IPS DF 6.9 (cell line): ENCODE data around the gene ACTG2.

Experiments
- DNase-seq: peaks from one replicate; pipeline ENCODE4 v3.0.0-alpha.2; 2013; ENCODE audit warnings: low read depth, low spot score
- H3K27ac ChIP-seq: one replicate; pipeline ENCODE4 v1.5.1; 2013; ENCODE audit warnings: low read length, control low read depth
- H3K27me3 ChIP-seq: 2 replicates; pipeline ENCODE4 v1.6.1; 2013; ENCODE audit warnings: mild to moderate bottlenecking, low read length; ENCODE audit not compliant: control insufficient read depth, insufficient read depth
- H3K36me3 ChIP-seq: 2 replicates; pipeline ENCODE4 v1.6.1; 2013; ENCODE audit warnings: low read length; ENCODE audit not compliant: control insufficient read depth, insufficient read depth
- H3K4me1 ChIP-seq: 2 replicates; pipeline ENCODE4 v1.6.1; 2013; ENCODE audit warnings: low read length; ENCODE audit not compliant: control insufficient read depth, insufficient read depth
- H3K4me3 ChIP-seq: 2 replicates; pipeline ENCODE4 v1.5.1; 2013; ENCODE audit warnings: mild to moderate bottlenecking, low read length
- H3K9me3 ChIP-seq: 2 replicates; pipeline ENCODE4 v1.6.1; 2013; ENCODE audit warnings: low read length, inconsistent platforms; ENCODE audit not compliant: control insufficient read depth, insufficient read depth
- WGBS: extraction: QIAGEN DNeasy Blood & Tissue Kit; methylation state at CpG from one replicate; pipeline ENCODE4 v1.1.7; 2013; ENCODE audit warnings: mixed read lengths, missing lambda C conversion rate; ENCODE audit not compliant: insufficient read length, insufficient coverage; 5-methylcytosine and 5-hydroxymethylcytosine counted together

The ACTG2 gene

DNA sequence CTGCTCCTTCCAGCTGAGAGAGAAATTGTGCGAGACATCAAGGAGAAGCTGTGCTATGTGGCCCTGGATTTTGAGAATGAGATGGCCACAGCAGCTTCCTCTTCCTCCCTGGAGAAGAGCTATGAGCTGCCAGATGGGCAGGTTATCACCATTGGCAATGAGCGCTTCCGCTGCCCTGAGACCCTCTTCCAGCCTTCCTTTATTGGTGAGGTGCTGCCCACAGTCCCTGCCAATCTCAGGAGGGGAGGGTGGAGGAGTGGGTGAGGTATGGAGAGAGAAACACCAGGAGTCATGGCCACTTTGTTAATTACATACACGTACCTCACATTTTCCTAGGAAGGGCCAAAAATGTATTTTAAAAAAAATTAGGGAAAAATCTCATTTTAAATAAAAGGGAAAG, 21.9 kb downstream of the ACTG2 start:
- no peak overlapping the region for H3K27ac ChIP-seq
- no peaks in the 10 kb centered on the region for H3K27me3 ChIP-seq
- no peaks in the 10 kb centered on the region for H3K4me1 ChIP-seq
- no peaks in the 10 kb centered on the region for H3K9me3 ChIP-seq
- no peak overlapping the region for H3K4me3 ChIP-seq
- WGBS: no CpG with 5 or more reads among the region's 4 CpGs
- no peak for DNase-seq
- no peaks in the 10 kb centered on the region for H3K36me3 ChIP-seq

GRCh38 chr2:73915437-73915993, 22.7 kb downstream of the ACTG2 start:
- H3K27me3 ChIP-seq: no peaks in the 10 kb centered on the region
- H3K4me3 ChIP-seq: no peak overlapping the region
- WGBS: no CpG with 5 or more reads among the region's 5 CpGs
- no peak overlapping the region for H3K27ac ChIP-seq
- DNase-seq: no peak
- H3K9me3 ChIP-seq: no peaks in the 10 kb centered on the region
- H3K4me1 ChIP-seq: no peaks in the 10 kb centered on the region
- H3K36me3 ChIP-seq: no peaks in the 10 kb centered on the region

DNA sequence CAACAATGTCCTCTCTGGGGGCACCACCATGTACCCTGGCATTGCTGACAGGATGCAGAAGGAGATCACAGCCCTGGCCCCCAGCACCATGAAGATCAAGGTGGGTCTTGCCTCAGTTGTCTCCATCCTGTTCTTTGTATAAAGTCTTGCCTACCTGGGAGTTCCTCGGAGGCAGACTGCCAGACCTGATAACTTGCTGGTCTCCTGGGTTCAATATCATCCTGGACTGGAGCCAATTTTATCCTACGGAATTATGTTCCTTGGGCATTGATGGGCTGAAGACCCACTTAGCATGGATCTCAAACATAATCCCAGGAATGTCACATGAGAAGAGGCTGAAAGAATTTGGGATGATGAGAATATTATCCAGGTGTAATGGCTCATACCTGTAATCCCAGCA, 23.9 kb downstream of the ACTG2 start:
- no peak for DNase-seq
- H3K27me3 ChIP-seq: no peaks in the 10 kb centered on the region
- no peaks in the 10 kb centered on the region for H3K9me3 ChIP-seq
- peaks cover 2% of the 10 kb centered on the region for H3K4me1 ChIP-seq
- no CpG with 5 or more reads among the region's 2 CpGs for WGBS
- H3K27ac ChIP-seq: no peak overlapping the region
- no peak overlapping the region for H3K4me3 ChIP-seq
- H3K36me3 ChIP-seq: no peaks in the 10 kb centered on the region

DNA sequence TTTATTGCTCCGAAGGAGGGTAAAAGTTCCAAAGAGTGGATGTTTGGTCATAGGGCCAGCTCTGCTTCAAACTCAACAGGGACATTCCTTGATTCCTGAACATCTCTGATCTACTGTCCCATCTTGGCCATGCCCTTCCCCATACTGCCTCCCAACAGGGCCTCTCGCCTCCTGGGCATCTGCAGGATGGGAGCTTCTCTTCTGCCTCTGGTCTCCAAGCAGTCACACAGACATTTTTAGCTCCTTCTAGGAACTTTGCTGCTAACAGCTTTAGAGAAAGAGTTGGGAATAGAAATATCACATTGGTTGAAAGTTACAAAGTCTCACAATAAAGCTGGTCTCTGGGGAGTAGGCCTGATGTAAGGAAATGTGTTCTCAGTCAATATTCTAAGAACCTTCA, 24.5 kb downstream of the ACTG2 start:
- no CpG with 5 or more reads among the region's 2 CpGs for WGBS
- no peak for DNase-seq
- H3K27me3 ChIP-seq: no peaks in the 10 kb centered on the region
- no peaks in the 10 kb centered on the region for H3K36me3 ChIP-seq
- H3K27ac ChIP-seq: no peak overlapping the region
- H3K9me3 ChIP-seq: no peaks in the 10 kb centered on the region
- no peak overlapping the region for H3K4me3 ChIP-seq
- H3K4me1 ChIP-seq: peaks cover 2% of the 10 kb centered on the region

DNA sequence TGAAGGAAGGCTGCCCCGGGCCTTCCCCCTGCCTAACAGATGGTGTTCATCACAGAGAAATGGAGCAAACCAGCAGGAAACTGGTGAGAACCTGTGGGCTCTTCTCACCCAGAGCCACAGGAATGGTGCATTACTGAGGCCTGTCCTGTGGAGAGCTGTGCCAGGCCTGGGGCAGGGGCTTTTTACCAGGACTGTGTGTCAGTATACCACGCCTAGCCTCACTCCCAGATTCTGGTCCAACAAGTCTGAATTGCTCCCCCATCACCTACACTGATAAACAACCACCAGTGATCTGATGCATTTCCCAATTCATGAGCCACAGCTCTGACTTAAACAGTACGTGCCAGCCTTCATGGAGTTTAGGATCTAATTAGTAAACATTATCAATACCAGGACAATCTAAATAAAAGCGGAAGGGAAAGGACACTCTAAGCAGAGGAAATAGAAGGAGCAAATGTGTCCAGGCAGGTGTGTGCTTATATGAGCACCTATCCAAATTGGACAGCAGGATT, 24.9 kb downstream of the ACTG2 start:
- H3K4me3 ChIP-seq: no peak overlapping the region
- H3K9me3 ChIP-seq: no peaks in the 10 kb centered on the region
- H3K27me3 ChIP-seq: no peaks in the 10 kb centered on the region
- no peak for DNase-seq
- H3K4me1 ChIP-seq: peaks cover 2% of the 10 kb centered on the region
- H3K27ac ChIP-seq: no peak overlapping the region
- H3K36me3 ChIP-seq: no peaks in the 10 kb centered on the region
- no CpG with 5 or more reads among the region's 4 CpGs for WGBS

- no peak for DNase-seq
- H3K27ac ChIP-seq: no peak overlapping the region
- H3K4me3 ChIP-seq: no peak overlapping the region
- no peaks in the 10 kb centered on the region for H3K27me3 ChIP-seq
- no peaks in the 10 kb centered on the region for H3K9me3 ChIP-seq
- WGBS: no CpG with 5 or more reads among the region's 3 CpGs
- no peaks in the 10 kb centered on the region for H3K36me3 ChIP-seq
- peaks cover 2% of the 10 kb centered on the region for H3K4me1 ChIP-seq
Observed at GRCh38 chr2:73918856-73919255, 26.0 kb downstream of the ACTG2 start.

DNA sequence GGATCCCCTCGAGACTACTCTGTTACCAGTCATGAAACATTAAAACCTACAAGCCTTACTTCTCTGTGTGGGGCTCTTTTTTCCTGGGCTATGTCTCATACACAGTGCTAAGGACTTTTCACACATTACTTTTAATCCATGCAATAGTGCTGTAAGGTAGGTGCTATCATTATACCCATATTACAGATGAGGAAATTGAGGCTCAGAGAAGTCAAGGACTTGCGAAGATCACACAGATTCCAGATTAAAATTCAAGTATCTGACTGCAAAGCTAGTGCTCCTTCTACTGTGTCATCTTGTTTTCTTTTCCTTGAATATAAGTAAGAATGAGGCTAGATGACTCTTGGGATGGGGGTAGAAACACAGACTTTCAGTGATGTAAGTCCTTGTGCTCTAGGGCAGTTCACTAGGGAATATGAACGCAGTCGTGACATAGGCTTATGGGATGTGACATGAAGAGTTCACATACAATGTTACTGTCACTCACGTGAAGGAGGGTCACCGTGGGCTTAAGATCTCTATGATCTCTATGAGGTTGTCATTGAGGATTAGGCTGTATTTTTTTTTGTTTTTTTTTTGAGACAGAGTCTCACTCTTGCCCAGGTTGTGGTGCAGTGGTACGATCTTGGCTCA, 26.9 kb downstream of the ACTG2 start:
- no peak for DNase-seq
- no CpG with 5 or more reads among the region's 7 CpGs for WGBS
- peaks cover 2% of the 10 kb centered on the region for H3K4me1 ChIP-seq
- H3K27me3 ChIP-seq: no peaks in the 10 kb centered on the region
- H3K9me3 ChIP-seq: no peaks in the 10 kb centered on the region
- H3K36me3 ChIP-seq: no peaks in the 10 kb centered on the region
- no peak overlapping the region for H3K27ac ChIP-seq
- no peak overlapping the region for H3K4me3 ChIP-seq

- WGBS: no CpG with 5 or more reads among the region's 12 CpGs
- DNase-seq: peak; percentile 54
- Histone ChIP-seq H3K27ac (no peak overlapping the region), H3K36me3 (no peaks in the 10 kb centered on the region), H3K4me1 (peaks cover 2% of the 10 kb centered on the region), H3K27me3 (no peaks in the 10 kb centered on the region), H3K9me3 (no peaks in the 10 kb centered on the region), H3K4me3 (no peak overlapping the region)
Observed at GRCh38 chr2:73920577-73921545, 28.1 kb downstream of the ACTG2 start.

DNA sequence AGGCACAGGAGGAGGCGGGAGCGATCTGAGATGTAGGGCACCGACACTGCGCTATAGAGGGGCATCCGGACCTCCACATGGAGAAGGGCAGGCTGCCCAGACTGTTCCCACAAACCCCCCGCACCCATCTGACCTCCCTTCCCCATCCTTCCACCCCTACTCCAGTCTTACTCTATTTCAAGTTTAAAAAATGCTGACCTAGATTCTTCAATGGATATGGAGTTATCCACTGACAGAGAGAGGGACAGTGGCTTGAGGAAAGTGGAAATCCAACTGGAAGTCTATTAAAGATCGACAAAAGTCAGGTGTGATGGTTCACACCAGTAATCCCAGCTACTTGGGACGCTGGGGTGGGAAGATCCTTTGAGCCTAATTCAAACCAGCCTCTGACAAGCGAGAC, 28.8 kb downstream of the ACTG2 start:
- H3K27me3 ChIP-seq: no peaks in the 10 kb centered on the region
- H3K4me1 ChIP-seq: peaks cover 2% of the 10 kb centered on the region
- no peaks in the 10 kb centered on the region for H3K9me3 ChIP-seq
- DNase-seq: no peak
- H3K36me3 ChIP-seq: no peaks in the 10 kb centered on the region
- no CpG with 5 or more reads among the region's 9 CpGs for WGBS
- no peak overlapping the region for H3K27ac ChIP-seq
- no peak overlapping the region for H3K4me3 ChIP-seq

DNA sequence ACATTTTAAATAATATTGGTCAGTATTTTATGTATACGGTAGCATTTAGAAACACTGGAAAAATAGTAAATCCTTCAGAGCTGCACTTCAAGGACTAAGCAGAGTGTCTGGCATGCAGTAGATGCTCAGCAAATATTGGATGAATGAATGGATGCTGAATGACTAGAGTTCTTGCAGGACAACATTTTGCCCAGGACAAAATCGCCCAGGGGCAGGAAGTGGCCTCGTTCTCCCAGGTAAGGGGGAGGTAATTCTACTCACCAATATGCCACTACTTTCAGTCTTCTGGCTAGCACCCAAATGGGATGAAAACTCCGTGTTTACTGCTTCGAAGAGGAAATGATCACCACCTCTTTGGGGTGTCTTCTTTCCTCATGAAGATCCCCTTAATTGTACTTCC, 29.9 kb downstream of the ACTG2 start:
- Histone ChIP-seq H3K36me3 (no peaks in the 10 kb centered on the region), H3K4me3 (no peak overlapping the region), H3K27ac (no peak overlapping the region), H3K4me1 (peaks cover 2% of the 10 kb centered on the region), H3K9me3 (no peaks in the 10 kb centered on the region), H3K27me3 (no peaks in the 10 kb centered on the region)
- WGBS: no CpG with 5 or more reads among the region's 5 CpGs
- no peak for DNase-seq
